ENCODE results near the gene EVI5.

The EVI5 gene

GRCh38 chr1:92459871-92460320 lies 325.0 kb downstream of the EVI5 start:
- no peak for DNase-seq (ENCODE audit: low read depth in 2 of 2)
